SK-MEL-5 (cell line): ENCODE results near the gene CD4. TPM values are rescaled to one million over a fixed set of nuclear protein-coding genes. Genes with fewer than 3 reads are reported as not detected.
"Not testable (repeated sequence)": the region's sequence is repeated elsewhere in the genome, so short reads cannot be mapped to it uniquely, and the experiment has no call there.

Experiments
- DNase-seq: peaks from one replicate; pipeline ENCODE4 v3.0.0-alpha.2; 2016; ENCODE audit warnings: low read depth, low spot score
- in situ Hi-C: cut with HindIII; loops from 2 replicates; pipeline ENCODE4 v1.10.0; 2016; ENCODE audit warnings: low sequenced_read_pairs, high pct_unique_total_duplicates, low pct_unique_long_range_greater_than_20kb
- polyA plus RNA-seq, 2 experiments: library from polyadenylated mRNA; depleted of rRNA; stranded (reverse); fragments of >200 nt; gene quantifications; 2 replicates each; pipeline ENCODE4 v1.2.3, GENCODE V29; 2015
- total RNA-seq: library from RNA; depleted of rRNA; stranded (reverse); fragments of >200 nt; shearing (Covaris generic); gene quantifications from 2 replicates; pipeline ENCODE4 v1.2.3, GENCODE V29; 2014; rRNA removed

The CD4 gene
- total RNA-seq: 0.05 TPM in 1 of 2 replicates, not detected in the other
- polyA plus RNA-seq (2015; cell fraction: cytosol; rRNA removed): 0.04 and 0.29 TPM in 2 replicates
- polyA plus RNA-seq (2015; cell fraction: nucleus; rRNA removed): not detected in 2 replicates

DNA sequence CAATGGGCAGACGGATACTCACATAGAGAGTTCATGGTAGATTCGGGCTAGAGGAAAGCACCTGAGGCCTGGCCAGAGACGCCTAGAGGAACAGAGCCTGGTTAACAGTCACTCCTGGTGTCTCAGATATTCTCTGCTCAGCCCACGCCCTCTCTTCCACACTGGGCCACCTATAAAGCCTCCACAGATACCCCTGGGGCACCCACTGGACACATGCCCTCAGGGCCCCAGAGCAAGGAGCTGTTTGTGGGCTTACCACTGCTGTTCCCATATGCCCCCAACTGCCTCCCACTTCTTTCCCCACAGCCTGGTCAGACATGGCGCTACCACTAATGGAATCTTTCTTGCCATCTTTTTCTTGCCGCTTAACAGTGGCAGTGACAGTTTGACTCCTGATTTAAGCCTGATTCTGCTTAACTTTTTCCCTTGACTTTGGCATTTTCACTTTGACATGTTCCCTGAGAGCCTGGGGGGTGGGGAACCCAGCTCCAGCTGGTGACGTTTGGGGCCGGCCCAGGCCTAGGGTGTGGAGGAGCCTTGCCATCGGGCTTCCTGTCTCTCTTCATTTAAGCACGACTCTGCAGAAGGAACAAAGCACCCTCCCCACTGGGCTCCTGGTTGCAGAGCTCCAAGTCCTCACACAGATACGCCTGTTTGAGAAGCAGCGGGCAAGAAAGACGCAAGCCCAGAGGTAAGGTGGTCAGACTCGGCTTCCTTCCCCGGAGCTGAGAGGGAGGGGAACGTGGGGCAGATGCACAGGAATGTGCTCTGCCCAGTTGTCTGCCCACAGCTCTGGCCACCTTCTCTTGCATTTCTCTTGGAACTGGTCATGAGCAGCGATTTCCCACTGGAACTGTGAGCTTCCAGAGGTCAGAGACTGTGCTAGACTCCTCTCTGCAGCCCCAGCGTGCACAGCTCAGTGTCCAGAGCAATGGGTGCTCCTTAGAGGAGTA is at the start of gene CD4:
Gene CD4 (plus strand): TSS at position 557 of the 953 bp plus-strand sequence. CDS start 10,611 bp downstream, outside the sequence.
- in situ Hi-C loops: no loop called here
- no peak for DNase-seq

DNA sequence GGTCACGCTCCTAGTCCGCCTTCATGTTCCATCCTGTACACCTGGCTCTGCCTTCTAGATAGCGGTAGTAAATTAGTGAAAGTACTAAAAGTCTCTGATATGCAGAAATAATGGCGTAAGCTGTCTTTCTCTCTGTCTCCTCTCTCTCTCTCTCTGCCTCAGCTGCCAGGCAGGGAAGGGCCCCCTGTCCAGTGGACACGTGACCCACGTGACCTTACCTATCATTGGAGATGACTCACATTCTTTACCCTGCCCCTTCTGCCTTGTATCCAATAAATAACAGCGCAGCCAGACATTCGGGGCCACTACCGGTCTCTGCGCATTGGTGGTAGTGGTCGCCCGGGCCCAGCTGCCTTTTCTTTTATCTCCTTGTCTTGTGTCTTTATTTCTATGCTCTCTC is 47.2 kb upstream of the CD4 start:
- DNase-seq, in situ Hi-C loops: not testable (repeated sequence)

DNA sequence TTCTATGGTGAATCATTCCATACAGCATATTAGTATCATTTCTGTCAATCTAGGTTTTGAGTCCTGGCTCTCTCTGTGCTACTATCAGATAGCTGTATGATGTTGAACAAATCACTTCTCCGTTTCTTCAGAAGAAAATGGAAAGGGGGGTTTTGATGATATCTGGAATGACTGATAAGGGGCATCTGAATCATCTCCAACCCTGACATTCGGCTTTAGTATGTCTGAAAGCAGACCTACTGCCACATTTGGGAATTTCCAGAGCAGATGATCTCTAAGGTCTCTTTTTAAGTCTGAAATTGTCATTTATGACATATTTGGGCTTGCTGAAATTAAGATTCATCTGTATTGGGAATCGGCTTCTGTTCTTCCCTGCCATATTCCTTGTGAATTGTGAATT is 46.5 kb upstream of the CD4 start:
- in situ Hi-C loops: no loop called here
- DNase-seq: no peak

DNA sequence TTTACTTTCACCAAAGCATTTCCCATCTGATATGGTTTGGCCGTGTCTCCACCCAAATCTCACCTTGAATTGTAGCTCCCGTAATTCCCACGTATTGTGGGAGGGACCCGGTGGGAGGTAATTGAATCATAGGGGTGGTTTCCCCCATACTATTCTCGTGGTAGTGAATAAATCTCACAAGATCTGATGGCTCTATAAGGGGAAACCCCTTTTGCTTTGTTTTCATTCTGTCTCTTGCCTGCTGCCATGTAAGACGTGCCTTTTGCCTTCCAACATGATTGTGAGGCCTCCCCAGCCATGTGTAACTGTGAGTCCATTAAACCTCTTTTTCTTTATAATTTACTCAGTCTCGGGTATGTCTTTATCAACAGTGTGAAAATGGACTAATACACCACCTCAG is 46.0 kb upstream of the CD4 start:
- in situ Hi-C loops, DNase-seq: not testable (repeated sequence)

DNA sequence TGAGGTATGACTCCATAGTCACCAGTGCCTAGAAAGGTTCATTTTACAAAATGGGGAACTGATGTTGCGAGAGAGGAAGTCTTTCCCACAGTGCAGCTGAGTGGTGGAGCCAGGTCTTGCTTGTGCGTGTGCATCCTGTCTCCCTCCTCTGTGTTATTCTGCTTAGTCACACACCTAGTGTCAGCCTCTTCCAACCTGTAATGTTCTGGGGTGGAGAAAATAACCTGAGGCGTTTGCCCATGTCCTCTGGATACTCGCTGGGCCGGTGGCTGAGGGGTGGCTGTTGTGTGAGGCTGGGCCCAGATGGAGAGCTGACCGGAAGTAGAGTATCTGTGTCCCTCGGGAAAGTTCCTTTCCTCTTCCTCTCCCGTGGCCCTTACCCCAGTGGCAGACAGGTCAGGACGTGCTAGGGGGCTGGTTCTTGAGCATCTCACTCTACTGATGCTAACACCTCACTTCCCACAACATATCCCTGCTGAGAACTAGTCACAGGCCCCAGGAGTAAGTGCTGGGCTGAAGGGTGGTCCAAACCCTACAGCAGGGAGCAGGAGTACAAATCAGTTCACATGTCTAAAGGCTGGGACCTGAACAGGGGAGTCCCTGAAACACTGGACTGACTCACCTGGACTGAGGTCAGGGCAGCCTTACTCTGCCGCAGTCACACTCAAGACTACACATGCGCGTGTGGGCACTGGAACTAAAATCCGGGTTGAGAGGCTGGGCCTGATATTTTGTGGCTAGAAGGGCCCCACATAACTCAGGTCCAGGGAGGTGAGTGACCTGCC is 43.4 kb upstream of the CD4 start:
- in situ Hi-C loops: no loop called here
- DNase-seq: no peak

DNA sequence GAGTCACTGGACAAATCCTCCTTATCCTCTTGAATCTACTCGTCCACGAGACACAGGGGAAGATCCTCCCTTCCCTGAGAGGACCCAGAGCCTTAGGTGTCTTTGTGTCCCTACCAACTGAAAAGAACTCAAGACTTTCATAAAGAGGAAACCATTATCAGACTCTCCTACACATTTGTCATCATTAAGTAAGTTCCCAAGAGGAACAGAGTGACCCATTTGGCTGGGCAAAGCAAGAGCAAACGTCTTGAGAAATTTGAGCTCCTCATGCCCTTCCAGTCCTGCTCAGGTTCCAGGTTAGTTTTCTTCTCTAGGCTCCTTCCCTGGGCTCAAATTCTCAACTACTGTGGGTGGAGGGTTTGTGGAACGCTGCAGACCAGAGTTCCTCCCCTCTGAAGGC is 42.1 kb upstream of the CD4 start:
- DNase-seq: no peak
- in situ Hi-C loops: no loop called here

DNA sequence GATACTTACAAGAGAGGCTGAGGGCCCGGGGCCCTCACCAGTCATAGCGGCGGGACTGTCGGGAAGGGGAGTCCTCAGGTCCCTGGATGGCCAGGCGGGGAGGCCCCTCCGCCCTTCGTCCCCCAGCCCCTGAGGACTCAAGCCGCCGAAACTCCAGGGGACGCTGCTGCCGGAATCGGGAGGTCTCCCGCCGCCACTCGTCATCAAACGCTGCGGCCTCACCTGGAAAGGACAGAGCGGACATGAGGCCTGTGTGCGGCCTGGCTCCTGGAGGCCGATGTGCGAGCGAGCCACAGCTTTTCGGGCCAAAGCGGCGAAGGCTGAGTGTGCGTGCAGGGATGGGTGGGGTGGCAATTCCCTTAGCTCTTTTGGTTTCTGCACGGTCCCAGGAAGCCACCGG is 40.6 kb upstream of the CD4 start:
- in situ Hi-C loops: no loop called here
- DNase-seq: no peak

DNA sequence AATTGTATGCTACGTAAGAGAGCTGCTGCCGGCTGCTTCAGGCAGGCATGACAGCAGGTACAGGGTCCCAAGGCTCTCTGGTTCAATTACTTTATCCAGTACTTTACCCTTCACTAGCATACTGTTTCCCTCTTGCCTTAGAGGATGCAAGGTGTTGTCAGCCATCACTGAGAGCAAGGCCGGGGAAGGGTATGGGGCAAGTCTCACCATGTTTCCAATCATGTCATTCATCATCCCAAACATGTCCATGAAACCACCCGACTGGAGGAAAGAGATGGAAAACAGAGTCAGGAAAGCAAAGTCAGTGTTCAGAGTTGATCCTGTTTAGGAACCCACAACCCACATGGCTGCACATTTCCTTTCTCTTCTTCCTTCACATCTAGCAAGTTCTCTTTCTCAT is 38.8 kb upstream of the CD4 start:
- no peak for DNase-seq
- in situ Hi-C loops: no loop called here

DNA sequence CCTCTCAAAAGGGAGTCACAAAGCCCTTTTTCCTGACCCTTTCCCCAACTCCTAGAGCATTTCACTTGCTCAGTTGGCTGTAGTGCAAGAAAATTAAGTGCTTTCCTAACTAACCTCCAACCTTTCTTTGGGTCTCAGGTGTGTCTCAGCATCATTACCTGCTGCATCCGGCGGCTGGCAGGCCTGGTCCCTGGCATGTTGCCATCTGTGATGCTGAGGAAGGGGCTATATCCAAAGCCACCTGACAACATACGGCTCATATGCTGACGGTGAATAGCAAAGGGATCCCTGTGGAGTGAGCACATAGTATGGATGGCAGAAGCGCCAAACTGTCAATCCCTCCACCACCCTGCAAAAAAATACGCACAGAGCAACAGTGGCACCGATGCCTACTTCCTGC is 37.6 kb upstream of the CD4 start:
- in situ Hi-C loops: no loop called here
- DNase-seq: no peak

DNA sequence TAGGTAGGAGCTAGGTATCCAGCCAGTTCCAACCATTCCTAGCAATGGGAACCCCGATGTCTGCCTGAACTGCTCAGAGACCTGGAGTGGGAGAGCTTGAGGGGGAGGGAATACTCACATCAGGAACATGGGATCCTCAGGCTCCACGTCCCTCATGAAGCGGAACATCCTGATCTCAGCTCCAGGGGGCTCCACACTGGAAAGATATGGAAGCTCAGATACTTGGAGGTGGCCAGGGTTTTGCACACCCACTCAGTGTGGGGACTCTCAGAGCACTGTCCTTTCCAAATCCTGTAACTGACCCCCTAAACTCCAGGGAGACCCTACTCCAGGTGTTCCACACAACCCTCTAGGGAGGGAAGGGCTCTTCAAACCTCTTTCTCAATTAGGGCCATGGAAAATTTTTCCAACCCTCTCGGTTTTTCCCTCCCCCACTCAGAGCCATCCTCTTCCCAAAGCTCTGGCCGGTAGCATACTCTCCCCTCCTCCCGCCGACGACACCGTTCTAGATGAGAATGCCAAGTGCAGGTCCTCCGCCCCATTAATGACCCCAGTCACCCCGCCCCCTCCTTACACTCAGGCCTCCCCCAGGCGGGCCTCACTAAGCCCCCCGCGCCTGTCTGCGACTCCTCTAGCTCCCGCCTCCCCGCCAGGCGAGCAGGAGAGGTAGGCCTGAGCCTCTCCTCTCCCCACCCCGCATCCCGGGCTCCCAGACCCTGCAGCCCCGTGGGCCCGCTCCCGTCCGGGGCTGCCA is 37.0 kb upstream of the CD4 start:
- in situ Hi-C loops: no loop called here
- DNase-seq: peak; percentile 66

DNA sequence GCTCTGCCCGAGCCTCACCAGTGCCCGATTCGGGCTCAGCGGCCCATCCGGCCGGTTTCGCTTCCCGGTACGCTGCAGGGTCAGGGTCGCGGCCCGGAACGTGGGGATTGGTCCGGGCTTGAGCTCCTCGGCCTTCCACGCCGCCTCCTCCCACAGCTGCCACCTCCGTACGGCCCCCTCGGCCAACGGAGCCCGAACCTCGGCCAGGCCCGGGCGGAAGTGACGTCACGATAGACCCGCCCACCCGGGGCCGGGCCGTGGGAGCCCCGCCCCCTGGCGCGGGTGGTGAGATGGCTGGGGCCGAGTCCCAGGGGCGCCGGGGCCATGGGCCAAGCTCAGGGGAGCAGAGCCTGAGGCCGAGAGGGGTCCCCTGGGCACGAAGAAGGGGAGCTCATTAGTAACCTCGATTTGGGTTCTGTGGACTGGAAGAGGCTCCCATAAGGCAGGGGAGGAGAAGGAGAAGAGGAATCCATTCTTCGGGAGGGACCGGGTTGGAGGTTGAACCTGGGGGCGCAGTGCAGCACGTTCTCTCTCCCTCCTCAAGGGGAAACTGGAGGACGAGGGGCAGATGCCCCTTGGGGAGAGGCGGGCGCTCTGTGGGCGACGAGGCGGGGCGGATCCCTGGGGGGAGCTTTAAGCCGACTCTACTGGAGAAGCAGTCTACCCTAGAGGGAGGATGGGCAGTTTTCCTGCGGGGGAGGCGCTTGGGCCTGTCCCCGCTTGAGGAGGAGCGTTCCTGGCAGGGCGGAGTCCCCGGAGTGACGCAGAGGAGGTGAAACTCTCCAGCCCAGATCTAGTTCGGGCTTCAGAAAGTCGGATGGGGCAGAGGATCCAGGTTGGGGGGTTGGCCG is 36.2 kb upstream of the CD4 start, which contains the start of gene MLF2:
Gene MLF2 (minus strand): TSS at position 221 of the 851 bp plus-strand sequence. CDS start 807 bp downstream, outside the sequence.
- in situ Hi-C loops: no loop called here
- DNase-seq: peak; percentile 99

DNA sequence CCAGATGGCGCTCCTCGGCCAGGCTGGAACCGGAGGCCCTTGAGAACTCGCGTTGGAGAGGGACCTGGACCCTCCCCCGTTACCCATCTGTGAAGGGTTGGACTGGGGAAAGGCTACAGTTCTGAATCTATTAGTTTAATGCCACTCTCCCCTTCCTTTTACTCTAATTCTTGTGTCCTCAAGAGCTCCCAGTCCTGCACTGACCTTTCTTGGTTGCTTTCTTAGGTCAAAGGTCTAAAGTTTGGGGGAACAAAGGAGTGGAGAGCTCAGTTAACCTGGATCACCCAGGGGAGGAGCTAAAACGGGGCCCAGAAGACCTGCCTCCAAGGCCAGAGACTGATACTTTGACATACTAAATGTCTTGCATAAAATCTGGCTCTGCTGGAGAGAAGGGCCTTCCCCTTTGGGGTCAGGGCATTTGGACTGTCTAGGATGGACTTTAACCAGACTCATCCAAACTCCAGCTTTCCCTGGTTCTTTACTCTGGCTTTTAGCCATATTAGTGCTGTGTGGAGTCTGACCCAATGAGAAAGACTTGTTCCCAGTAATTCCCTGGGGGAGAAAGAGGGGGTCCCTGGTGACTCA is 35.5 kb upstream of the CD4 start:
- in situ Hi-C loops: no loop called here

DNA sequence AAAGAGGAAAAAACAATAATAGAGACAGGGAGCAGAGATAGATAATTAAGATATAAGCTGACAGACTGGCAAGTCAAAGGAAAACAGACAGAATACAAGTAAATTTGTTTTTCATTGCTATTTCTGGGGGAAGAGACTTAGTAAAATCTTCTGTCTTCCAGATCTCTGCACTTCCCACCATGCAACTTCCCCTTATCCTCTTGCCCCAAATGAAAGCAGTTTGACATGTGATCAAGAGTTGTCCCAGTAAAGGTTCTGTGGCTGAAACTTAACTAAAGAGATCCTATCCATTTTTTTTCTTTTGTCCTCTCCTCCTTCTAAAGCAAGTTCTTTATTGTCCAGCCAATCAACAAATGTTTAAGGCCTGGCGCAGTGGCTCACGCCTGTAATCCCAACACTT is 34.9 kb upstream of the CD4 start:
- no peak for DNase-seq
- in situ Hi-C loops: no loop called here

More for the DNA sequence above, 35.5 kb upstream of the CD4 start:
- DNase-seq: no peak

DNA sequence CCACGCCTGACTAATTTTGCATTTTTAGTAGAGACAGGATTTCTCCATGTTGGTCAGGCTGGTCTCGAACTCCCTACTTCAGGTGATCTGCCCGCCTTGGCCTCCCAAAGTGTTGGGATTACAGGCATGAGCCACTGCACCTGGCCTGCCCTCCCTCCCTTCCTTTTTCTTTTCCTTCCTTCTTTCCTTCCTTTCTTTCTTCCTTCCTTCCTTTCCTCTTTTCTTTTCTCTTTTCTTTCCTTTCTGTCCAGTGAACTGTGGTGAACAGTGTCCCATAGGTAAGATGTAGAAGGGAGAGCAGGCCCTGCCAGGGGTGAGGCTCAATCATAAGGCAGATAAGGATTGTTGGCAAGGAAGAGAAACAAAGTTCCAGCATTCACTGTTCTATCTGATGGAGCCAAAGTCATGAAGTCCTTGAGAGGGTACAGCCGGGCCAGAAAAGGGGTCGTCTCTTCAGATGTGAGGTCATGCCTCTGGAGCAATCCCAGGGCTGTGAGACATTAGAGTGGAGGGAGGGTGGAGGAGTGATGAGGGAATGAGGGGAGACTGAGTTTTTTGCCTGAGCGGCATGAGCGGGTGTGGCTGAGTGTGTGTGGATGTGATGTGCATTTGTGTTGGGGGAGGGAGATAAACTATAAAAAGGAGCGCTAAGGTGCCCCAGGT is 32.2 kb upstream of the CD4 start:
- in situ Hi-C loops: no loop called here
- no peak for DNase-seq

DNA sequence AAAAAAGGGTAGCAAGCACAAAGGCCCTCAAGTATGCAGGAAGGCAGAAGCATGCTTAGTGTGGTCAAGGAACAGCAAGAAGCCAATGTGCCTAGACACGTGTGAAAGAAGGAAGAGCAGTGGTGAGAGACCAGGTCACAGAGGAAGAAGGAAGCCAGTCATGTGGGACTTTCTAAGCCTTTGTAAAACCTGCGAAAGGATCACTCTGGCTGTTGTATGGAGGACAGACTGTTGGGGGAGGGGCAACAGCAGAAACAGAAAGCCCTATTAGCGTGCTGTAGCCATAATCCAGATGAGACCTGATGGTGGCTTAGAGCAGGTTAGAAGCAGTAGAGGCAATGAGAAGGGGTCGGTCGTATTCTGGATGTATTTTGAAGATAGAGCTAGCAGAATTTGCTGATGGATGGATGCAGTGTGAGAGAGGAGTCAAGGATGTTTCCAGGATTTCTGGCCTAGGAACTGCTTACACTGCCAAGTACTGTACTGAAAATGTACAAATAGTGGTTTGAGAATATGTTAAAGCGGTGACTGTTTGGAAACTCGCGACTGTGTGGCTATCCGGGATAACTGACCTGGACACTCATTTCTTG is 30.7 kb upstream of the CD4 start:
- no peak for DNase-seq
- in situ Hi-C loops: no loop called here

DNA sequence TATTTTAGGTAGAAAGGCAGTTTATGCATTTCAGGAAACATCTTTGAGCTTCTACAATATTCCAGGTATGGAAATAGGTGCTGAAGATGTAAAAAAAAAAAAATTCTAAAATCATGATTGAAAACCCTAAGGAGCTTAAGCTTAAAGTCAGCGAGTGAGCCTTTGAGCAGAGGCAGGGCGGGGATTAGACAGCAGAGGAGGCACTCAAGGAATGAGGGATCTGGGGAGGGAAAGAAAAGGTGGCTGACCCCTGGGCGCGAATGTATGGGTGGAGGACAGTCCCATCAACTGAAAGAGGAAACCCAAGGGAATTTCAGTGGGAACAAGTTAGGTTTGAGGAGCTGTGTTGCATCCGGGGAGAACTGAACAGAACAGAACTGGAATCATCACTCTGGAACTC is 29.6 kb upstream of the CD4 start:
- no peak for DNase-seq
- in situ Hi-C loops: no loop called here
